Measurements from ENCODE around the gene C10orf90.

Gene C10orf90

GRCh38 chr10:126617208-126617607 is 53.3 kb downstream of the C10orf90 start:
- ChIA-PET CTCF (no interaction called here), POLR2A (no interaction called here)
- TF ChIP-seq ZNF792 (tag by site-specific recombination; IDR thresholded peaks at IDR 0.05) = no peak
- Histone ChIP-seq H3K4me3 (ENCODE audit: low read depth, low read length) (no peak overlapping the region), H3K27ac (ENCODE audit: extremely low read depth, low read depth, low read length) (no peak overlapping the region), H3K36me3 (ENCODE audit: control insufficient read depth in 2 of 2, insufficient read depth in 1 of 2, low read length in 2 of 2) (no peaks in the 10 kb centered on the region), H3K9me3 (ENCODE audit: control insufficient read depth, insufficient read depth, low read depth, low read length) (no peaks in the 10 kb centered on the region), H3K4me1 (ENCODE audit: control insufficient read depth, insufficient read depth, low read length) (no peaks in the 10 kb centered on the region)

GRCh38 chr10:126616737-126617136 is 53.8 kb downstream of the C10orf90 start:
- ChIA-PET POLR2A (no interaction called here), CTCF (no interaction called here)
- no peak for TF ChIP-seq ZNF138 (tag by site-specific recombination; IDR thresholded peaks at IDR 0.05; ENCODE audit: borderline replicate concordance)
- Histone ChIP-seq H3K36me3 (ENCODE audit: control insufficient read depth in 2 of 2, insufficient read depth in 1 of 2, low read length in 2 of 2) (no peaks in the 10 kb centered on the region), H3K9me3 (ENCODE audit: control insufficient read depth, insufficient read depth, low read depth, low read length) (no peaks in the 10 kb centered on the region), H3K27ac (ENCODE audit: extremely low read depth, low read depth, low read length) (no peak overlapping the region), H3K4me1 (ENCODE audit: control insufficient read depth, insufficient read depth, low read length) (no peaks in the 10 kb centered on the region), H3K4me3 (ENCODE audit: low read depth, low read length) (no peak overlapping the region)

- Histone ChIP-seq H3K9me3 (ENCODE audit: control insufficient read depth, insufficient read depth, low read depth, low read length) (no peaks in the 10 kb centered on the region), H3K27ac (ENCODE audit: extremely low read depth, low read depth, low read length) (no peak overlapping the region), H3K36me3 (ENCODE audit: control insufficient read depth in 2 of 2, insufficient read depth in 1 of 2, low read length in 2 of 2) (no peaks in the 10 kb centered on the region), H3K4me1 (ENCODE audit: control insufficient read depth, insufficient read depth, low read length) (no peaks in the 10 kb centered on the region), H3K4me3 (ENCODE audit: low read depth, low read length) (no peak overlapping the region)
- no peak for TF ChIP-seq ZNF280C (tag by site-specific recombination; IDR thresholded peaks at IDR 0.05)
- no peak for TF ChIP-seq RBAK (tag by site-specific recombination; IDR thresholded peaks at IDR 0.05)
- TF ChIP-seq ZNF37A (tag by site-specific recombination; IDR thresholded peaks at IDR 0.05) = no peak
- no peak for TF ChIP-seq ZNF214 (tag by site-specific recombination; IDR thresholded peaks at IDR 0.05; ENCODE audit: borderline replicate concordance)
- TF ChIP-seq ZNF639 (tag by site-specific recombination; IDR thresholded peaks at IDR 0.05) = no peak
- CTCF ChIA-PET = no interaction called here
- POLR2A ChIA-PET = no interaction called here
These were observed 59.2 kb downstream of the C10orf90 start for GRCh38 chr10:126611303-126611702.

GRCh38 chr10:126609566-126609965 is 60.9 kb downstream of the C10orf90 start:
- Histone ChIP-seq H3K4me3 (ENCODE audit: low read depth, low read length) (no peak overlapping the region), H3K9me3 (ENCODE audit: control insufficient read depth, insufficient read depth, low read depth, low read length) (no peaks in the 10 kb centered on the region), H3K36me3 (ENCODE audit: control insufficient read depth in 2 of 2, insufficient read depth in 1 of 2, low read length in 2 of 2) (no peaks in the 10 kb centered on the region), H3K4me1 (ENCODE audit: control insufficient read depth, insufficient read depth, low read length) (no peaks in the 10 kb centered on the region), H3K27ac (ENCODE audit: extremely low read depth, low read depth, low read length) (no peak overlapping the region)
- CTCF ChIA-PET = no interaction called here
- POLR2A ChIA-PET = no interaction called here
- TF ChIP-seq ZNF670 (tag by site-specific recombination; IDR thresholded peaks at IDR 0.05; ENCODE audit: low read depth) (no peak), ZNF596 (tag by site-specific recombination; IDR thresholded peaks at IDR 0.05) (no peak), ZIC2 (tag by site-specific recombination; IDR thresholded peaks at IDR 0.05) (no peak), BCL11B (tag by site-specific recombination; IDR thresholded peaks at IDR 0.05; ENCODE audit: low read depth) (no peak), ZNF10 (tag by site-specific recombination; IDR thresholded peaks at IDR 0.05) (no peak), ZNF76 (tag by site-specific recombination; IDR thresholded peaks at IDR 0.05; ENCODE audit: borderline replicate concordance, low read depth) (no peak), GFI1B (tag by site-specific recombination; IDR thresholded peaks at IDR 0.05) (no peak), ZNF274 (IDR thresholded peaks at IDR 0.05; ENCODE audit: low read length) (no peak), ZNF274 (tag by site-specific recombination; IDR thresholded peaks at IDR 0.05; ENCODE audit: borderline replicate concordance) (no peak), ZNF701 (tag by site-specific recombination; IDR thresholded peaks at IDR 0.05) (no peak), ZFHX2 (tag by site-specific recombination; conservative IDR thresholded peaks at IDR 0.05) (no peak), AEBP2 (tag by site-specific recombination; IDR thresholded peaks at IDR 0.05; ENCODE audit: borderline replicate concordance) (no peak), ZNF585B (tag by site-specific recombination; IDR thresholded peaks at IDR 0.05) (no peak), ZNF16 (tag by site-specific recombination; IDR thresholded peaks at IDR 0.05; ENCODE audit: low read depth) (no peak)

Measured in HEK293 (cell line).